Loucy (cell line): ENCODE measurements around the gene EBF3.

ENCODE experiments used
- H2AFZ ChIP-seq: fragments of 200-600 bp; sonication (generic); 2 replicates; pipeline ENCODE4 v1.6.0; 2016; ENCODE audit warnings: antibody characterized with exemption, mild to moderate bottlenecking, low read length, moderate library complexity
- H3F3A ChIP-seq: fragments of 200-600 bp; 2 replicates; pipeline ENCODE4 v1.6.0; 2016; ENCODE audit warnings: antibody characterized with exemption, low read depth, mild to moderate bottlenecking
- H3K27me3 ChIP-seq: fragments of 200-600 bp; sonication (generic); 2 replicates; pipeline ENCODE4 v1.6.1; 2014; ENCODE audit warnings: low read length, mild to moderate bottlenecking; ENCODE audit not compliant: insufficient read depth, poor library complexity, severe bottlenecking
- H3K36me3 ChIP-seq: fragments of 200-600 bp; sonication (generic); 2 replicates; pipeline ENCODE4 v1.6.1; 2016; ENCODE audit warnings: low read length; ENCODE audit not compliant: insufficient read depth
- H3K4me1 ChIP-seq: fragments of 200-600 bp; sonication (generic); 2 replicates; pipeline ENCODE4 v1.5.1; 2014; ENCODE audit warnings: low read length, mild to moderate bottlenecking; ENCODE audit not compliant: insufficient read depth, poor library complexity, severe bottlenecking
- H3K4me2 ChIP-seq: fragments of 200-600 bp; sonication (generic); 2 replicates; pipeline ENCODE4 v1.6.0; 2014; ENCODE audit warnings: antibody characterized with exemption, low read length, low read depth, mild to moderate bottlenecking; ENCODE audit not compliant: poor library complexity, severe bottlenecking
- H3K4me3 ChIP-seq: fragments of 200-600 bp; sonication (generic); 2 replicates; pipeline ENCODE4 v1.5.1; 2014; ENCODE audit warnings: low read length, mild to moderate bottlenecking, mixed read lengths; ENCODE audit not compliant: poor library complexity, severe bottlenecking
- H3K79me2 ChIP-seq: fragments of 200-600 bp; sonication (generic); 2 replicates; pipeline ENCODE4 v1.6.1; 2014; ENCODE audit warnings: low read length; ENCODE audit not compliant: insufficient read depth
- H3K9ac ChIP-seq: fragments of 200-600 bp; sonication (generic); 2 replicates; pipeline ENCODE4 v1.6.0; 2014; ENCODE audit warnings: mild to moderate bottlenecking, low read depth, low read length, moderate library complexity; ENCODE audit not compliant: poor library complexity, severe bottlenecking
- H3K9me2 ChIP-seq: fragments of 200-600 bp; sonication (generic); replicated peaks from 2 replicates; pipeline ENCODE4 v1.6.1; 2016; ENCODE audit warnings: low read depth, low read length, mixed read lengths
- H3K9me3 ChIP-seq: fragments of 200-600 bp; sonication (generic); 2 replicates; pipeline ENCODE4 v1.6.1; 2014; ENCODE audit warnings: mild to moderate bottlenecking, antibody characterized with exemption, low read length, low read depth; ENCODE audit not compliant: insufficient read depth
- H4K20me1 ChIP-seq: fragments of 200-600 bp; sonication (generic); 2 replicates; pipeline ENCODE4 v1.6.0; 2014; ENCODE audit warnings: antibody characterized with exemption, low read length, mild to moderate bottlenecking; ENCODE audit not compliant: insufficient read depth, poor library complexity, severe bottlenecking
- CTCF ChIP-seq: fragments of 200-600 bp; sonication (generic); conservative IDR thresholded peaks from 2 replicates; pipeline ENCODE4 v1.5.1; 2014; ENCODE audit warnings: mild to moderate bottlenecking, antibody characterized with exemption, low read length
- EZH2phosphoT487 ChIP-seq: fragments of 200-600 bp; IDR thresholded peaks from 2 replicates; pipeline ENCODE4 v1.6.1; 2018; ENCODE audit warnings: antibody characterized with exemption, mild to moderate bottlenecking, moderate library complexity, borderline replicate concordance

Gene EBF3

DNA sequence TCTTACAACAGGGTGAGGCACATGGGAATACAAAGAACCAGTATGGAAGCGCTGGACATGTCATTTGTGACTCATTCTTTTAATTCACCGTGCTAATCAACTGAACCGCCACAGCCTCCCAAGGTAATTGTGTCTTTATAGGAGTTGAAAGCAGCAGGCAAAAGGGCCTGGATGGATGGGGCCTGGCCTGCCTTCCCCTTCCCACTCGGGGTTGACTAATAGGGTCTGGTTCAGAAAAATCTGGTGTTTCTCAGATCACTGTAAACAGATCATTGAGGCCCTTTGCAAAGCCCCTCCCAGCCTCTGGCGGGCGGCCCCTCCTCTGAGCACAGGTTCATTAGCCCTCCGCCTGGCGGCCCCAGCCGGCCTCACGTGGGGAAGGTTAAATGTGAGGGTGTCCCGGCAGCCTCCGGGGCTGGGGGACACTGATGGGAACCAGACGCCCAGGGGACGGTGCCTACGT, 100.8 kb downstream of the EBF3 start:
- H3K9me2 ChIP-seq, result no peaks in the 10 kb centered on the region
- no peaks in the 10 kb centered on the region for H4K20me1 ChIP-seq
- no peak overlapping the region for H3K4me2 ChIP-seq
- TF ChIP-seq CTCF (no peak), EZH2phosphoT487 (no peak)
- H3F3A ChIP-seq, result no peaks in the 10 kb centered on the region
- no peaks in the 10 kb centered on the region for H3K36me3 ChIP-seq
- H2AFZ ChIP-seq, result no peak overlapping the region
- H3K4me1 ChIP-seq, result no peaks in the 10 kb centered on the region
- no peaks in the 10 kb centered on the region for H3K9me3 ChIP-seq
- H3K27me3 ChIP-seq, result no peaks in the 10 kb centered on the region
- H3K9ac ChIP-seq, result no peak overlapping the region
- no peaks in the 10 kb centered on the region for H3K79me2 ChIP-seq
- H3K4me3 ChIP-seq, result no peak overlapping the region

DNA sequence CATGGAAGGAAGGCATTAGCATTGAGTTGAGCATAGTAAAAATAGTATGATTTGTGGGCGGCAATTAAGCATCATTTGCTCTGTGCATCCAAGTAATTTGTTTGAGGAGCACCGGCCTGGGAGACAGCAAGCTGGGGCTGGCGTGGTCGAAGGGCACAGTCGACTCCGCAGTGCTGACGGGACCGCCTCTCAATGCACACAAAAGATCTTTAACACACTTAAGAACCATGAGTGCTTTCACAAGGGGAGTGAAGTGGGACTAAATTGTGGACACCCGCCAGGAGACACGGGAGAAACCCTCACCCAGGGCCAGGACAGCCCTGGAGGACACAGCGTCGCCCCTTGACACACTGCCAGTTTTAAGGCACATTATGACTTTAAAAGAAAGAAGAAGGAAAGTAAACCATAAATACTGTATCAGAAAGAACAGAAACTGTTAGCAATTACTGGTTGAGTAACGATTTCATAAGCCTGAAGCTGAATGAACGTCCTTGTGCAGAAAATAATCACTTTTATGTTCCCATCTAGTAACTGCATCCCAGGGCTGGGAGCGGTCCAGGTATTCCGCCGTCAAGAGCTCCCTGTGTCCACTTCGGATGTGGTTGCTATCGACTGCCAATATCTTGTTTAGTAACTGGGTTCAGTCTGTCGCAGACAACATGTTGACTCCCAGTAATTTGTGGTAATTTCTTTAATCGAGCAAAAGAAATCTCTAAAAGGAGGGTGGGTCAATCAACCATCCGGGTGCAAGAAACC, 102.1 kb downstream of the EBF3 start:
- Histone ChIP-seq H3K4me1 (no peaks in the 10 kb centered on the region), H4K20me1 (no peaks in the 10 kb centered on the region), H3K9ac (no peak overlapping the region), H3K4me2 (no peak overlapping the region), H3F3A (no peaks in the 10 kb centered on the region), H3K27me3 (no peaks in the 10 kb centered on the region), H3K9me2 (no peaks in the 10 kb centered on the region), H2AFZ (no peak overlapping the region), H3K9me3 (no peaks in the 10 kb centered on the region), H3K79me2 (no peaks in the 10 kb centered on the region), H3K4me3 (no peak overlapping the region), H3K36me3 (no peaks in the 10 kb centered on the region)
- TF ChIP-seq EZH2phosphoT487 (no peak), CTCF (no peak)

DNA sequence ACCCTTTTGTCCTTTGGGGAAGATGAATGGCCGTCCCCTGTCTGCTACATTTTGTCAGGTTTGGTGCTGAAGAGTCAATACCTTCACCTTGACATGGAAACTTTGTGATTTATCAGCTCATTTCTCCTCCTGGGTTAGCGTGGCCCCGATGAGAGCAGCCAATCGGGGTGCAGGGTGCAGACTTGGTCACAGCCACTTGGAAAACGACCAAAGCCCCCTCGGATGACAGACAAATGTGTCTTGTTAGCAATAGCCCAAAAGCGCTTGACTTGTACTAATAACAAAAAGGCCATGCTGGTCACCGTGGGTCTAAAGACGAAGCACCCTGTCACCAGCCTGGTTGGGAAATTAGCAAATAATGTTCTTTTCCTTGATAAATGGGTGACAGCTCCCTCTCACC, 103.7 kb downstream of the EBF3 start:
- H3K27me3 ChIP-seq, result no peaks in the 10 kb centered on the region
- no peaks in the 10 kb centered on the region for H3K4me1 ChIP-seq
- H3K36me3 ChIP-seq, result no peaks in the 10 kb centered on the region
- no peaks in the 10 kb centered on the region for H3K79me2 ChIP-seq
- no peaks in the 10 kb centered on the region for H4K20me1 ChIP-seq
- H3K4me3 ChIP-seq, result no peak overlapping the region
- H2AFZ ChIP-seq, result no peak overlapping the region
- TF ChIP-seq EZH2phosphoT487, result no peak
- no peaks in the 10 kb centered on the region for H3F3A ChIP-seq
- no peaks in the 10 kb centered on the region for H3K9me2 ChIP-seq
- no peak overlapping the region for H3K4me2 ChIP-seq
- no peak overlapping the region for H3K9ac ChIP-seq
- no peaks in the 10 kb centered on the region for H3K9me3 ChIP-seq

GRCh38 chr10:129859536-129859935, 104.5 kb downstream of the EBF3 start:
- Histone ChIP-seq H3K4me2 (no peak overlapping the region), H3K9me3 (no peaks in the 10 kb centered on the region), H3K79me2 (no peaks in the 10 kb centered on the region), H3K4me1 (no peaks in the 10 kb centered on the region), H4K20me1 (no peaks in the 10 kb centered on the region), H2AFZ (no peak overlapping the region), H3K9ac (no peak overlapping the region), H3F3A (no peaks in the 10 kb centered on the region), H3K4me3 (no peak overlapping the region), H3K36me3 (no peaks in the 10 kb centered on the region), H3K27me3 (no peaks in the 10 kb centered on the region), H3K9me2 (no peaks in the 10 kb centered on the region)
- TF ChIP-seq CTCF, result no peak
- no peak for TF ChIP-seq EZH2phosphoT487
